Caco-2 (cell line): Measurements from ENCODE around the gene ABCA4. TPM values are rescaled to one million over a fixed set of nuclear protein-coding genes. Genes with fewer than 3 reads are reported as not detected.

Experiments used
- BruUV-seq: library from RNA; stranded (reverse); fragments of 400-500 nt; replicated peaks from 2 replicates; lab custom pipeline; 2021; lab: Mats Ljungman, UMichigan
- CTCF ChIA-PET: fragments of 300-600 bp; sonication (Branson Sonifier 250); formaldehyde crosslinking; loops from one replicate; lab custom pipeline; 2022; ENCODE audit warnings: antibody characterized with exemption; lab: Charles Lee
- POLR2A ChIA-PET: fragments of 300-600 bp; sonication (Branson Sonifier 250); formaldehyde crosslinking; loops from one replicate; lab custom pipeline; 2022; ENCODE audit warnings: antibody characterized with exemption; lab: Charles Lee
- DNase-seq, 2 experiments: peaks; one replicate each; pipeline versions ENCODE4 v3.0.0 to v3.0.0-alpha.2; 2020 to 2022
- H3K27me3 ChIP-seq: replicated peaks from 2 replicates; pipeline ENCODE4 v1.6.0; 2011; ENCODE audit warnings: low read length; ENCODE audit not compliant: control insufficient read depth, insufficient read depth
- H3K36me3 ChIP-seq: 2 replicates; pipeline ENCODE4 v1.5.1; 2011; ENCODE audit warnings: low read length; ENCODE audit not compliant: control insufficient read depth, insufficient read depth
- H3K4me1 ChIP-seq: fragments of 250-450 bp; sonication (Bioruptor Pico); 2 replicates; pipeline ENCODE4 v1.5.1; 2020; ENCODE audit warnings: mild to moderate bottlenecking
- H3K4me3 ChIP-seq: 2 replicates; pipeline ENCODE4 v1.5.1; 2011; ENCODE audit warnings: low read depth, mild to moderate bottlenecking, control low read depth, low read length
- H3K9me3 ChIP-seq: fragments of 250-450 bp; sonication (Bioruptor Pico); 2 replicates; pipeline ENCODE4 v1.5.1; 2020; ENCODE audit warnings: mild to moderate bottlenecking, moderate library complexity
- H3K27ac Mint-ChIP-seq: one replicate; pipeline ENCODE4 v1.8.0; 2022; ENCODE audit warnings: mixed read lengths; ENCODE audit not compliant: unreplicated experiment
- H3K27me3 Mint-ChIP-seq: one replicate; pipeline ENCODE4 v1.8.0; 2022; ENCODE audit warnings: mixed read lengths; ENCODE audit not compliant: insufficient read depth, unreplicated experiment
- H3K36me3 Mint-ChIP-seq: one replicate; pipeline ENCODE4 v1.8.0; 2022; ENCODE audit warnings: mild to moderate bottlenecking, mixed read lengths; ENCODE audit not compliant: insufficient read depth, unreplicated experiment
- H3K4me1 Mint-ChIP-seq: one replicate; pipeline ENCODE4 v1.8.0; 2022; ENCODE audit warnings: low read depth, mixed read lengths; ENCODE audit not compliant: unreplicated experiment
- H3K4me3 Mint-ChIP-seq: one replicate; pipeline ENCODE4 v1.8.0; 2022; ENCODE audit warnings: mild to moderate bottlenecking, moderate library complexity, mixed read lengths; ENCODE audit not compliant: unreplicated experiment
- H3K9me3 Mint-ChIP-seq: one replicate; pipeline ENCODE4 v1.8.0; 2022; ENCODE audit warnings: mixed read lengths; ENCODE audit not compliant: unreplicated experiment
- CTCF ChIP-seq, 2 experiments: fragments of 200-600 bp in 1 of 2; IDR thresholded peaks; 1 replicate in 1 of 2; 2 replicates in 1 of 2; pipeline versions ENCODE4 v1.5.1 to v1.8.0; 2011 to 2022; ENCODE audit warnings: antibody characterized with exemption in 1 of 2, control low read depth in 1 of 2, inconsistent platforms in 1 of 2, low read depth in 1 of 2, low read length in 1 of 2, mild to moderate bottlenecking in 1 of 2, moderate library complexity in 1 of 2; ENCODE audit not compliant: insufficient read depth in 1 of 2, severe bottlenecking in 1 of 2, unreplicated experiment in 1 of 2
- intact Hi-C: fragments of 100-400 bp; cut with micrococcal nuclease; formaldehyde crosslinking; loops from one replicate; pipeline ENCODE4 v1.10.0; 2022; ENCODE audit not compliant: unreplicated experiment
- total RNA-seq: library from RNA; stranded (reverse); gene quantifications from 2 replicates; pipeline ENCODE4 v1.2.3, GENCODE V29; 2022

Gene ABCA4
- total RNA-seq, 1 experiment from 2014 or later = 1.8 TPM

DNA sequence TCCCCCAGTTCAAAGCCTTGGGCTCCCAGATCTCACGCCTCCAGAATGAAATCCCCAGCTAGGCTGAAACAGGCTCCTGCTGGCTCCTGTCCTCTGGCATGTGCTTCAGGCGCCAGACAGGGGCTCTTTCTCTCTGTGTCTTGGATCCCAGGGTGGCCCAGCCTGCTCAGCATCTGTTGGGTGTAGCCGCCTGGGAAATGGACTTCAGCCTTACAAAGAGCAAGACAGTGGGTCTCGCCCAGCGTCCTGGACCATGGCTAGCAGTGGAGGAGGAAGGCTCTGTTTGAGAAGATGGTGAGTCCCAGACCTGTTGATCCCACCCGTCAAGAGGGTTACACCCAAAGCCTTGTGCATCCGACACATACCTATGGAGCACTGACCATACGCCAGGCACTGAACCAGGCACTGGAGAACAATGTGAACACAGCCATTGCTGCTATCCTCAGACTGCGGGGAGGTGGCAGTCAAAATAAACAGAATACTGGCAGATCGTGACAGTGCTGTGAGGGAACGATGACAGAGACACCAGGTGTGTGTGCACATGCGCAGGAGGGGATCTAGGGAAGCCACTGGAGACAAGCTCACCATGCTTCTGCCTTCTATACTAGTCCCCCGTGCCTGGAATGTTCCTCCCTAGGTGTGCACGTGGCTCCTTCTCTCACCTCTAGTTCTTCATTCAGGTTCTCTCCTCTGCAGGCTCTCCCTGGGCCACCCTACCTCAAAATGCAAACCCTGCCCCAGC lies 118.7 kb downstream of the ABCA4 start:
- Mint-ChIP-seq H3K27me3 (no peaks in the 10 kb centered on the region), H3K4me3 (no peak overlapping the region), H3K36me3 (no peaks in the 10 kb centered on the region), H3K4me1 (no peaks in the 10 kb centered on the region), H3K9me3 (no peaks in the 10 kb centered on the region), H3K27ac (no peak overlapping the region)
- Histone ChIP-seq H3K4me1 (no peaks in the 10 kb centered on the region), H3K36me3 (no peaks in the 10 kb centered on the region), H3K9me3 (no peaks in the 10 kb centered on the region), H3K4me3 (no peak overlapping the region), H3K27me3 (no peaks in the 10 kb centered on the region)
- intact Hi-C loops = no loop called here
- TF ChIP-seq CTCF (IDR thresholded peaks at IDR 0.05; ENCODE audit: insufficient read depth in 1 of 2, low read depth in 1 of 2, low read length in 1 of 2, severe bottlenecking in 1 of 2, unreplicated experiment in 1 of 2) = no peak
- ChIA-PET CTCF (no interaction called here), POLR2A (no interaction called here)
- no TSS peak for BruUV-seq
- DNase-seq = no peak

- no peak overlapping the region for H3K4me3 Mint-ChIP-seq
- intact Hi-C loops = no loop called here
- no peaks in the 10 kb centered on the region for H3K36me3 ChIP-seq
- no TSS peak for BruUV-seq
- no peak overlapping the region for H3K27ac Mint-ChIP-seq
- no peaks in the 10 kb centered on the region for H3K4me1 Mint-ChIP-seq
- no peaks in the 10 kb centered on the region for H3K36me3 Mint-ChIP-seq
- H3K4me3 ChIP-seq = no peak overlapping the region
- ChIA-PET POLR2A (no interaction called here), CTCF (no interaction called here)
- H3K4me1 ChIP-seq = no peaks in the 10 kb centered on the region
- H3K9me3 Mint-ChIP-seq = no peaks in the 10 kb centered on the region
- no peak for TF ChIP-seq CTCF (IDR thresholded peaks at IDR 0.05; ENCODE audit: insufficient read depth in 1 of 2, low read depth in 1 of 2, low read length in 1 of 2, severe bottlenecking in 1 of 2, unreplicated experiment in 1 of 2)
- DNase-seq = no peak
- no peaks in the 10 kb centered on the region for H3K27me3 ChIP-seq
- H3K27me3 Mint-ChIP-seq = no peaks in the 10 kb centered on the region
- no peaks in the 10 kb centered on the region for H3K9me3 ChIP-seq
These were observed 119.4 kb downstream of the ABCA4 start for GRCh38 chr1:94001397-94002045.

- Histone ChIP-seq H3K9me3 (no peaks in the 10 kb centered on the region), H3K36me3 (no peaks in the 10 kb centered on the region), H3K4me1 (no peaks in the 10 kb centered on the region), H3K27me3 (no peaks in the 10 kb centered on the region), H3K4me3 (no peak overlapping the region)
- no peak overlapping the region for H3K27ac Mint-ChIP-seq
- no peaks in the 10 kb centered on the region for H3K4me1 Mint-ChIP-seq
- no peaks in the 10 kb centered on the region for H3K36me3 Mint-ChIP-seq
- POLR2A ChIA-PET = no interaction called here
- peaks cover under 1% of the 10 kb centered on the region for H3K27me3 Mint-ChIP-seq
- intact Hi-C loops = no loop called here
- H3K9me3 Mint-ChIP-seq = no peaks in the 10 kb centered on the region
- no peak overlapping the region for H3K4me3 Mint-ChIP-seq
- DNase-seq = no peak
- no TSS peak for BruUV-seq
- CTCF ChIA-PET = no interaction called here
- no peak for TF ChIP-seq CTCF (IDR thresholded peaks at IDR 0.05; ENCODE audit: insufficient read depth in 1 of 2, low read depth in 1 of 2, low read length in 1 of 2, severe bottlenecking in 1 of 2, unreplicated experiment in 1 of 2)
These were observed 120.3 kb downstream of the ABCA4 start for GRCh38 chr1:94000510-94001282.
